K562 (cell line): ENCODE measurements around the gene TULP1. TPM values are rescaled to one million over a fixed set of nuclear protein-coding genes. Genes with fewer than 3 reads are reported as not detected.

Experiments
- ASH1L ChIP-seq: fragments of 450-650 bp; IDR thresholded peaks from 2 replicates; pipeline ENCODE4 v1.6.1; 2018; ENCODE audit warnings: borderline replicate concordance, mild to moderate bottlenecking, low read depth; ENCODE audit not compliant: partially characterized antibody
- CTBP1 ChIP-seq: fragments of 450-650 bp; IDR thresholded peaks from 2 replicates; pipeline ENCODE4 v1.6.1; 2016; ENCODE audit warnings: borderline replicate concordance
- ETV5 ChIP-seq: sonication (generic); formaldehyde crosslinking; IDR thresholded peaks from 2 replicates; pipeline ENCODE4 v1.4.0; 2020; ENCODE audit warnings: low read depth, mild to moderate bottlenecking, missing genetic modification reagents
- HMGN3 ChIP-seq: IDR thresholded peaks from 2 replicates; pipeline ENCODE4 v1.6.1; 2011; ENCODE audit warnings: borderline replicate concordance, low read depth, mild to moderate bottlenecking, mixed read lengths, low read length; ENCODE audit not compliant: insufficient read length; ENCODE audit errors: extremely low read depth
- MAFF ChIP-seq: IDR thresholded peaks from 2 replicates; pipeline ENCODE4 v1.6.1; 2012; ENCODE audit warnings: low read length, improper control_type of control experiment
- POLR2A ChIP-seq: fragments of 450-650 bp; conservative IDR thresholded peaks from 2 replicates; pipeline ENCODE4 v1.6.1; 2016
- POLR2G ChIP-seq: fragments of 200-400 bp; formaldehyde crosslinking; IDR thresholded peaks from 2 replicates; pipeline ENCODE4 v1.6.1; 2017; ENCODE audit warnings: low read depth, mild to moderate bottlenecking, antibody characterized with exemption, low read length, moderate library complexity
- SAFB2 ChIP-seq: fragments of 200-400 bp; formaldehyde crosslinking; IDR thresholded peaks from 2 replicates; pipeline ENCODE4 v1.6.1; 2018; ENCODE audit warnings: borderline replicate concordance, low read length, low read depth, moderate library complexity; ENCODE audit not compliant: severe bottlenecking
- SMARCA4 ChIP-seq: fragments of 450-650 bp; IDR thresholded peaks from 2 replicates; pipeline ENCODE4 v1.6.1; 2016
- ZBTB49 ChIP-seq: sonication (generic); formaldehyde crosslinking; IDR thresholded peaks from 2 replicates; pipeline ENCODE4 v1.8.0; 2022; ENCODE audit warnings: missing genetic modification reagents, mild to moderate bottlenecking, borderline replicate concordance
- ZNF398 ChIP-seq: fragments of 250-450 bp; sonication (Bioruptor Pico); IDR thresholded peaks from 2 replicates; pipeline ENCODE4 v1.8.0; 2021; ENCODE audit warnings: moderate library complexity, mild to moderate bottlenecking, inconsistent platforms
- ZNF584 ChIP-seq: fragments of 200-800 bp; sonication (Bioruptor generic); IDR thresholded peaks from 2 replicates; pipeline ENCODE4 v1.6.1; 2016; ENCODE audit warnings: low read depth, mild to moderate bottlenecking, missing genetic modification characterization, missing compliant biosample characterization
- ZNF75A ChIP-seq: fragments of 450-650 bp; formaldehyde crosslinking; IDR thresholded peaks from 2 replicates; pipeline ENCODE4 v1.4.0; 2020; ENCODE audit warnings: mild to moderate bottlenecking
- polyA plus RNA-seq, 8 experiments: library from polyadenylated mRNA; depleted of rRNA in 4 of 8; stranded (reverse) in 5 of 8; unstranded in 3 of 8; fragments of >200 nt; fragmentation: Nextera tagmentation in 2 of 8; fragmentation: Illumina TruSeq in 1 of 8; extraction: Ambion mirVana in 2 of 8; extraction: Trizol in 1 of 8; gene quantifications; 2 replicates each; pipeline versions ENCODE4 v1.2.1 to v1.2.3, GENCODE V29; 2011 to 2014; ENCODE audit warnings: inconsistent platforms in 1 of 8, missing spikeins in 1 of 8
- total RNA-seq, 7 experiments: library from RNA; depleted of rRNA in 6 of 7; stranded (reverse); fragments of >200 nt in 6 of 7; fragmentation: Illumina TruSeq in 2 of 7; extraction: Trizol in 2 of 7; gene quantifications; 2 replicates each; pipeline versions ENCODE4 v1.2.1 to v1.2.3, GENCODE V29; 2011 to 2021; ENCODE audit warnings: low replicate concordance in 1 of 7
- TF ChIP-seq, protein P1 (sequence below), 2 experiments: fragments of 450-650 bp; formaldehyde crosslinking in 1 of 2; IDR thresholded peaks; 2 replicates each; pipeline versions ENCODE4 v1.4.0 to v1.6.1; 2014 to 2020; ENCODE audit warnings: mild to moderate bottlenecking in 2 of 2, borderline replicate concordance in 1 of 2, low read depth in 1 of 2
- TF ChIP-seq, protein P2 (sequence below): sonication (generic); formaldehyde crosslinking; IDR thresholded peaks from 2 replicates; pipeline ENCODE4 v1.8.0; 2022; ENCODE audit warnings: mild to moderate bottlenecking, low read depth, missing genetic modification reagents

TULP1 gene
- total and polyA plus RNA-seq, 9 of the 15 experiments (the other 6 are each of a cell fraction or from before 2014, with no cell fraction given), result 0.06 to 0.17 (median 0.09) TPM; not detected in 6

GRCh38 chr6:35558571-35558970 is 45.9 kb upstream of the TULP1 start (continued):
- TF ChIP-seq, protein P1, sequence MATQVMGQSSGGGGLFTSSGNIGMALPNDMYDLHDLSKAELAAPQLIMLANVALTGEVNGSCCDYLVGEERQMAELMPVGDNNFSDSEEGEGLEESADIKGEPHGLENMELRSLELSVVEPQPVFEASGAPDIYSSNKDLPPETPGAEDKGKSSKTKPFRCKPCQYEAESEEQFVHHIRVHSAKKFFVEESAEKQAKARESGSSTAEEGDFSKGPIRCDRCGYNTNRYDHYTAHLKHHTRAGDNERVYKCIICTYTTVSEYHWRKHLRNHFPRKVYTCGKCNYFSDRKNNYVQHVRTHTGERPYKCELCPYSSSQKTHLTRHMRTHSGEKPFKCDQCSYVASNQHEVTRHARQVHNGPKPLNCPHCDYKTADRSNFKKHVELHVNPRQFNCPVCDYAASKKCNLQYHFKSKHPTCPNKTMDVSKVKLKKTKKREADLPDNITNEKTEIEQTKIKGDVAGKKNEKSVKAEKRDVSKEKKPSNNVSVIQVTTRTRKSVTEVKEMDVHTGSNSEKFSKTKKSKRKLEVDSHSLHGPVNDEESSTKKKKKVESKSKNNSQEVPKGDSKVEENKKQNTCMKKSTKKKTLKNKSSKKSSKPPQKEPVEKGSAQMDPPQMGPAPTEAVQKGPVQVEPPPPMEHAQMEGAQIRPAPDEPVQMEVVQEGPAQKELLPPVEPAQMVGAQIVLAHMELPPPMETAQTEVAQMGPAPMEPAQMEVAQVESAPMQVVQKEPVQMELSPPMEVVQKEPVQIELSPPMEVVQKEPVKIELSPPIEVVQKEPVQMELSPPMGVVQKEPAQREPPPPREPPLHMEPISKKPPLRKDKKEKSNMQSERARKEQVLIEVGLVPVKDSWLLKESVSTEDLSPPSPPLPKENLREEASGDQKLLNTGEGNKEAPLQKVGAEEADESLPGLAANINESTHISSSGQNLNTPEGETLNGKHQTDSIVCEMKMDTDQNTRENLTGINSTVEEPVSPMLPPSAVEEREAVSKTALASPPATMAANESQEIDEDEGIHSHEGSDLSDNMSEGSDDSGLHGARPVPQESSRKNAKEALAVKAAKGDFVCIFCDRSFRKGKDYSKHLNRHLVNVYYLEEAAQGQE (IDR thresholded peaks at IDR 0.05; ENCODE audit: borderline replicate concordance), result no peak
- TF ChIP-seq, protein P1 (CRISPR knock-in tag; IDR thresholded peaks at IDR 0.05; ENCODE audit: low read depth), result no peak
- TF ChIP-seq SAFB2 (no peak), ETV5 (CRISPR knock-in tag) (no peak), POLR2A (no peak), HMGN3 (no peak), POLR2G (no peak), ZBTB49 (no peak), ASH1L (no peak), SMARCA4 (no peak), MAFF (no peak), ZNF584 (no peak), ZNF75A (CRISPR knock-in tag) (no peak), ZNF398 (CRISPR knock-in tag) (no peak), CTBP1 (no peak)
- TF ChIP-seq, protein P2, sequence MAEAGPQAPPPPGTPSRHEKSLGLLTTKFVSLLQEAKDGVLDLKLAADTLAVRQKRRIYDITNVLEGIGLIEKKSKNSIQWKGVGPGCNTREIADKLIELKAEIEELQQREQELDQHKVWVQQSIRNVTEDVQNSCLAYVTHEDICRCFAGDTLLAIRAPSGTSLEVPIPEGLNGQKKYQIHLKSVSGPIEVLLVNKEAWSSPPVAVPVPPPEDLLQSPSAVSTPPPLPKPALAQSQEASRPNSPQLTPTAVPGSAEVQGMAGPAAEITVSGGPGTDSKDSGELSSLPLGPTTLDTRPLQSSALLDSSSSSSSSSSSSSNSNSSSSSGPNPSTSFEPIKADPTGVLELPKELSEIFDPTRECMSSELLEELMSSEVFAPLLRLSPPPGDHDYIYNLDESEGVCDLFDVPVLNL (CRISPR knock-in tag), result no peak
